AG10803 (cell line): Measurements from ENCODE around the gene PITX1.

Experiments used
- DNase-seq: peaks from one replicate; pipeline ENCODE4 v3.0.0; 2010; ENCODE audit warnings: low read depth
- H3K4me3 ChIP-seq: 2 replicates; pipeline ENCODE4 v1.5.1; 2011; ENCODE audit warnings: mild to moderate bottlenecking, low read length, control low read depth
- TF ChIP-seq, protein P1 (sequence below): conservative IDR thresholded peaks from 2 replicates; pipeline ENCODE4 v1.5.1; 2011; ENCODE audit warnings: mild to moderate bottlenecking, low read length, control low read depth, inconsistent platforms

The PITX1 gene

DNA sequence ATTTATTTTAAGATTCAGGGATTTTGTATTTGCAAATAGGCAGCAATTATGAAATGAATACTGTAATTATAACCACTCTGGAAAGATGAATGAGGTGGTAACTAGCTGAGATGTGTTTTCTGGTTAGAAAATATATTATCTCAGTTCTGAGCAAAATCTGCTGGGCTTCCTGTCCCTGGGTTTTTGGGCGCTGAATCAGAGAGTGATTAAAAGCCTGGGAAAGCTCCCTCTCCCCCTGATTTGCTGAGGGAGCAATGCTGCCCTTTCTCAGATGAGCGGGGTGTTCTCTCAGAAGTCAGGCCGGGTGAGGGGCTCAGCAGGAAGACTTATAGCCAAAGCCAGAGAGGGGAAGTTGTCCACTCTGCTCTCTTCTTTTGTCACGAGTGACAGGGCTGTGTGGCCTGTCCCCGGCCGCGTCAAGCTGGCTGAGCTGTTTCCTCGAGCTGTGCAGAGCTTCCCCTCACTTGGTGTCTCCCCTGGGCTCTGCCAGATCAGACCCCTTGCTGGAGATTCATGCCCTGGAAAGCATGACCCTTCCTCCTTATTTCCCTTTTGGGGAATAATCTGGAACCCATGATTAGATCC lies 39.8 kb upstream of the PITX1 start:
- DNase-seq = peak; percentile 9
- TF ChIP-seq, protein P1, sequence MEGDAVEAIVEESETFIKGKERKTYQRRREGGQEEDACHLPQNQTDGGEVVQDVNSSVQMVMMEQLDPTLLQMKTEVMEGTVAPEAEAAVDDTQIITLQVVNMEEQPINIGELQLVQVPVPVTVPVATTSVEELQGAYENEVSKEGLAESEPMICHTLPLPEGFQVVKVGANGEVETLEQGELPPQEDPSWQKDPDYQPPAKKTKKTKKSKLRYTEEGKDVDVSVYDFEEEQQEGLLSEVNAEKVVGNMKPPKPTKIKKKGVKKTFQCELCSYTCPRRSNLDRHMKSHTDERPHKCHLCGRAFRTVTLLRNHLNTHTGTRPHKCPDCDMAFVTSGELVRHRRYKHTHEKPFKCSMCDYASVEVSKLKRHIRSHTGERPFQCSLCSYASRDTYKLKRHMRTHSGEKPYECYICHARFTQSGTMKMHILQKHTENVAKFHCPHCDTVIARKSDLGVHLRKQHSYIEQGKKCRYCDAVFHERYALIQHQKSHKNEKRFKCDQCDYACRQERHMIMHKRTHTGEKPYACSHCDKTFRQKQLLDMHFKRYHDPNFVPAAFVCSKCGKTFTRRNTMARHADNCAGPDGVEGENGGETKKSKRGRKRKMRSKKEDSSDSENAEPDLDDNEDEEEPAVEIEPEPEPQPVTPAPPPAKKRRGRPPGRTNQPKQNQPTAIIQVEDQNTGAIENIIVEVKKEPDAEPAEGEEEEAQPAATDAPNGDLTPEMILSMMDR = no peak
- H3K4me3 ChIP-seq = no peak overlapping the region

DNA sequence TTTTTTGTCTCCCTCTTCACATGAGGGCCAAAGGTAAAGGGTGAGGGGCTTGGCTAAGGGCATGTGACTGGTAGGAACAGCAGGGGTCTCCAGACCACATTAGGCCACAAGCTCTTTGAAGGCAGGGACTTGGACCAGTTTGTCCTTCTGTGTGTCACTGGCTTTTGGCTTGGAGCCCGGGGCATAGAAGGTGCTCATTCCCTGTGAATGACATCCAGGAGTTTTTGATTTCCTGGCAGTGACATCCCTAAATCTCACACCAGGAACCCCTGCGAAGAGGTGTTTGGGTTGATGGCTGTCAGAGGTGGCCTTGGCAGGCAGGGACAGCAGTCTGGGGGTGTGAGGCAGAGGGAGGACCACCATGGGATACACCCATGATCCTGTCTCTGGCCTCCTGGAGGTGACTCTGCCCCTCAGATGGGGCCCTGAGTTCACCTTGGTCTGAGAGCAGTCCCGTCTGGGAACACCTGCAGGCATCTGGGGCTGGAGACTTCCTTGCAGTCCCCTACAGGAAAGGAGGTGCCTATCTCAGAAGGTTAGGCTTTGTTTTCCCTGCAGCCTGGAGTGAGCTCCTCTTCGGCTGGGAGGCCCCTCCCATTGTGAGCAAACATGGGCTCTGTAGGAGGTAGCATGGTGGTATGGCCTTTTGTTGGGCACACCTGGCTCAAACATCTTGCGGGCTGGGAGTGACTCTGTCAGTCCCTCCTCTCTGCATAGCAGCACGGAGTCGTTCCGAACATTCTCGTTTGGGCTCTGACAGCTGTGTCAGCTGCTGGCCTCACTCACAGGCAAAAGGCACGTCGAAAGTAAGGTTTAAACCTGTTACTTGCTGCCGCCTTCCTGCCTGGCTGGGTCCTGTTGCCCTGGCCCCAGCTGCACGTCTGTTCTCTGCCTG lies 38.6 kb upstream of the PITX1 start:
- DNase-seq = no peak
- TF ChIP-seq, protein P1 = no peak
- H3K4me3 ChIP-seq = no peak overlapping the region

DNA sequence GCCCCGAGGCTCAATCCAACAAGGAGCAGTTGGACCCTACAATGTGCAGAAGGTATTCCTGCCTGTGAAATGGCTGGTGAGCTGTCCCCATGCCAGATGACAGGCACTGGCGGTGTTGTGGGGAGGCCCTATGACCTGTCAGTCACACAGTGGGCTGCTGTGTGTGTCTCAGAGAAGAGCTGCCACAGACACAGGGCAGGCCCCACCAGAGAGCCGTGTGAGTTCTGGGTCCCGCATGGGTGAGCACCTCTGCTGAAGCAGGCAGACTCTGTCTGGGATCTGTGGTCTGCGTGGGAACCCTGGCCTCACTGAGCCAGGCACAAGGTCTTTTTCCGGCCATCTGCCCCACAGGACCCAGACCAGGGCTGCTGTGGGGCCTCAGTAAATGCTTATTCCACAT lies 37.3 kb upstream of the PITX1 start:
- no peak for DNase-seq
- TF ChIP-seq, protein P1 = no peak
- H3K4me3 ChIP-seq = no peak overlapping the region

DNA sequence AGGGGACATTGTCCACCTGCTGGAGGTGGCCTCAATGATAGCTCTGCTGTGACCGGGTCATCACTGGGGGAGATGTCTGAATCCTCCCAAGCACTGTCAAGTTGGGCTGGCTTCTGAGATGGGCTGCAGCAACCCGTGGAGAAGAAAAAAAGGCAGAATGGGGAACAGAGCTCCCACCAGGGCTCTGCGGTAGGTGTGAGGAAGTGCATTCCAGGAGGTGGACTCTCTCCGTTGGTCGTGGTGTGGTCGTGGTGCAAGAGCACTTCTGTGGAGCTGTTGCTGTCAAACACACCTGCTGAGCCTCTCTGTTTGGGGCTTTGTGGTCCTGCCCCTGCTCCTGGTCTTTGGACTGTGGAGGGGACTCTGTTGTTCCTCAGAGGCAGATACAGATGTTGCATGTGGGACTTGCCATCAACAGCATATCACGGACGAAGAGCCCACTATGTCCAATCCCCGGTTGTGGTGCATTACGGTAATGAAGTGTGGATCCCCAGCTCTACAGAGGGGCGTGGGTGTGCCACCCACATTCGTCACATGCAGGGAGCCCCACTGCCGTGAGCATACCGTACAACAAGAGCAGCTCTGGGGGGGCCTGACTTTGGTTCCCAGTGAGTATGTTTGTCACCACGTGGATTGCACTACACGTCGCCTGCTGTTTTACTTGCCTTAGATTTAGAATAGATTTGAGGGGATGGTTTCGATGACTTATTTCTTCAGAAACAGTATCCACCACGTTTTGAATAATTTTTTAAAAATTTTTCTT lies 36.0 kb upstream of the PITX1 start:
- no peak for DNase-seq
- H3K4me3 ChIP-seq = no peak overlapping the region
- TF ChIP-seq, protein P1 = no peak

DNA sequence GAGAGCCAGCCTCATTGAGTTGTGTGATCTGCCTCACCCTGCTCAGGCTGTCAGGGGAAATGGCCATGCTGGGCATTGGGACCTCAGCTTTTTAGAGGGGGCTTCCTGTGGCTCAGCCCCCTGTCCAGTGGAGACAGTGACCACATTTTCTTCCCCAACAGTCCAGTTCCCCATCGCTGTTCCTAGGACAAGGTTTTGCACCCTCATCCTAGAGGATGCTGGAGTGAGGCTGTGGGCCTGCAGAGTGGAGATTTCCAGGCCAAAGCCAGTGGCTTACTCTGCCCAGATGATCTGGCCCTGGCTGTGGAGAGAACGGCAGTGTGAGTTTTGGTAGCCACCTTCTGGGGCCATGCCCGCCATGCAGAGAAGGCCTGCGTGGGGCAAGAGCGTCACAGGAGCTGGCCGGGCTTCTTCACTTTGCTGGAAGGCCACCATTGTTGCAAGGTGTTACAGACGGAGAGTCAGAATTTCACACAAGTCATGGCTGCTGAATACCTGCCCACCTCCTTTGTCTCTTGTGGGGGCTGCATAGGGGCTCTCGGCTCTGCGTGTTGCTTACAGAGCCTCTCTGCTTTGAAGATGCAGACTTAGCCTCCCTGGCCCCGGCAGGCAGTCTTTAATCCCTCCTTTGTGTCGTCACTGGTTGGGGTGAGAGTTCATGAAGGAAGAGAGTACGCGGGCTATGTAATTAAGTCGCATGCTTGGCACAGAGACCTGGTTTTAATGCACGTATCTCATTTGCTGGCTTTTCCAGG lies 35.2 kb upstream of the PITX1 start:
- no peak for DNase-seq
- TF ChIP-seq, protein P1 = no peak

DNA sequence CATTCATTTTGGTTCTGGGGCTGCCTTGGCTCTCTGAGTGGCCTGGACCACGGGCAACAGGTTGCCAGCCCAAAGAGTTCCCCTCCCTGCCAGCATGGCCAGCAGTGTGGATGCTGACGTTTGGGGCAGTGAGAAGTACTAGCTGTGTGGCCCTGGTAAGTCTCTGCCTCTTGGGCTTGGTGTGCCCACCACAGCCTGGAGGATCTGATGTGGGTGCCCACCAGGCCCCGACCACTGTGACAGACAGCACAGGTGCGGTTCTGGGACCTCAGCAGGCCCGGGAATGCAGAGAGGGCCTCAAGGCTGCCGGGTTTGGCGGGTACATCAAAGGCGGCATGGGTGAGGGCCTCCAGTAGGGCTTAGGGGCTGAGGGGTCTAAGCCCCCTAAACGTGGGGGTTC lies 33.6 kb upstream of the PITX1 start:
- TF ChIP-seq, protein P1 = no peak

More for the DNA sequence above, 35.2 kb upstream of the PITX1 start:
- no peak overlapping the region for H3K4me3 ChIP-seq

More for the DNA sequence above, 33.6 kb upstream of the PITX1 start:
- H3K4me3 ChIP-seq = no peak overlapping the region
- DNase-seq = no peak
